Vagina (tissue), 2 donors: Measurements from ENCODE around the gene RCC2.

Experiments
- POLR2A ChIP-seq, 2 donors: fragments of 450-650 bp; IDR thresholded peaks; one replicate each; pipeline ENCODE4 v1.6.1; 2017; ENCODE audit warnings: antibody characterized with exemption in 2 of 2, mild to moderate bottlenecking in 2 of 2, moderate library complexity in 2 of 2
- POLR2AphosphoS5 ChIP-seq, 2 donors: sonication (generic); formaldehyde crosslinking; IDR thresholded peaks; one replicate each; pipeline ENCODE4 v1.9.0; 2017; ENCODE audit warnings: antibody characterized with exemption in 2 of 2, mild to moderate bottlenecking in 2 of 2, low read depth in 1 of 2; ENCODE audit not compliant: insufficient read depth in 1 of 2

DNA sequence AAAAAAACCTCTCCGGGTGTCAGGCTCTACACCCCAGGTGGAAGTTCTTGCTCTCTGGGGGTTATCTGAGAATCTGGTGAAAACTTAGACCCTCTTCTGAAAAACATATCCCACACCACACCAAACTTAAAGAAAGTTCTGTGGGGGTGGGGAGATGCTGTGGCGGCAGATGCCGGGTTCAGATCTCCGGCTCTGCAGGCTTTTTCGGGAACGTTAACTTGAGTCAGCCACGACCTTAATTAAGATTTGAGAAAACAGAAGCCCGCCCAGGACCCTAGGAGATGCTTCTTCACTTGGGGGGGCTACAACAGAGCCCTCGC, 2.3 kb downstream of the RCC2 start:
- TF ChIP-seq POLR2A (IDR thresholded peaks at IDR 0.05) (no peak), POLR2AphosphoS5 (IDR thresholded peaks at IDR 0.05; ENCODE audit: insufficient read depth in 1 of 2, low read depth in 1 of 2) (no peak)
